GM12891 (cell line): ENCODE data around the gene OPCML.

ENCODE experiments used
- POLR2A ChIP-seq: IDR thresholded peaks from 2 replicates; pipeline ENCODE4 v1.6.1; 2011; ENCODE audit warnings: low read depth, low read length, control low read depth
- POLR2AphosphoS5 ChIP-seq: IDR thresholded peaks from 2 replicates; pipeline ENCODE4 v1.6.1; 2011; ENCODE audit warnings: low read depth, low read length, control low read depth

DNA sequence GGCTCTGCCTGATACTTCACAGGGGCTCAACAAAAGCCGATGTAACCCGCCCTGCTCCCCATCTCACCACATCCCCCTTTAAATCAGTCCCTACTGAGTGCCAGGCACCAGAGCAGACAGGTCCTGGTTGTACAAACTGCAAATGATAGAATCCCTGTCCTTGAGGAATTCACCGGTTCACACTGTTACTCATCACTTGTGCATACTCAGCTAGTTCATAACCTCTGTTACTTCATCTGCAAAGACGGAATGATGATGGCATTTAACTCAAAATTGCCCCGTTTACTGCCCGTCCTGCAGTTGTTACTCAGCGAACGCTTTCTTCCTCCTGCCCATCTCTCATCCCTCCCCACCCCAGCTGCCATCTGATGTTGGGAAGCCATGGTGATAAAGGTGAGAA lies 384.7 kb downstream of the OPCML start:
- no peak for TF ChIP-seq POLR2A
- TF ChIP-seq POLR2AphosphoS5 = no peak
